ENCODE measurements around the gene LRRIQ1.

DNA sequence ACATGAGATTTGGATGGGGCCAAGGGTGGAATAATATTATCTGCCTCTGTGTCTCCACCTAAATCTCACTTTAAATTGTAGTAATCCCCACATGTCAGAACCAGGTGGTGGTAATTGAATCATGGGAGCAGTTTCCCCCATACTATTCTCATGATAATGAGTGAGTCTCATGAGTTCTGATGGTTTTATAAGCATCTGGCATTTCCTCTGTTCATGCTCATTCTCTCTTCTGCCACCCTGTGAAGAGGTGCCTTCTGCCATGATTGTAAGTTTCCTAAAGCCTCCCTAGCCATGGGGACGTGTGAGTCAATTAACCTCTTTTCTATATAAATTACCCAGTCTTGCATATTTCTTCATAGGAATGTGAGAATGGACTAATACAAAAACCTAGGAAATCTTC is 29.9 kb upstream of the LRRIQ1 start:
- TF ChIP-seq CTCF (conservative IDR thresholded peaks at IDR 0.05; ENCODE audit: low read depth, low read length) (no peak), EZH2 (IDR thresholded peaks at IDR 0.05; ENCODE audit: borderline replicate concordance, low read depth, low read length, poor library complexity, severe bottlenecking) (no peak)
